ENCODE results near the gene XYLT2.

GRCh38 chr17:50370052-50370451 is 24.1 kb downstream of the XYLT2 start:
- TF ChIP-seq CTCF (IDR thresholded peaks at IDR 0.05) (no peak), POLR2A (IDR thresholded peaks at IDR 0.05) (no peak)

Measured in tibial nerve (tissue), 3 donors.